Stomach (tissue), 9 donors: ENCODE results near the gene PATE1. TPM values are rescaled to one million over a fixed set of nuclear protein-coding genes. Genes with fewer than 3 reads are reported as not detected.

ENCODE experiments used
- DNase-seq, 2 donors: peaks; one replicate each; pipeline versions ENCODE4 v3.0.0 to v3.0.0-alpha.2; 2013 to 2019
- H3K27ac ChIP-seq, 5 donors: fragments of 200-600 bp in 4 of 5; sonication (generic) in 4 of 5; one replicate each; pipeline ENCODE4 v1.5.1; 2013 to 2019; ENCODE audit warnings: mild to moderate bottlenecking in 1 of 5, moderate library complexity in 1 of 5
- H3K27me3 ChIP-seq, 3 donors: fragments of 200-600 bp; sonication (generic); one replicate each; pipeline ENCODE4 v1.5.1; 2017 to 2019; ENCODE audit warnings: mixed run types in 1 of 3
- H3K36me3 ChIP-seq, 4 donors: fragments of 200-600 bp; sonication (generic); 1 replicate in 3 of 4; 2 replicates in 1 of 4; pipeline ENCODE4 v1.5.1; 2016 to 2019
- H3K4me1 ChIP-seq, 4 donors: fragments of 200-600 bp; sonication (generic); one replicate each; pipeline ENCODE4 v1.5.1; 2016 to 2019
- H3K4me3 ChIP-seq, 4 donors: fragments of 200-600 bp; sonication (generic) in 3 of 4; one replicate each; pipeline ENCODE4 v1.5.1; 2016 to 2019; ENCODE audit warnings: mild to moderate bottlenecking in 1 of 4
- H3K9me3 ChIP-seq, 4 donors: fragments of 200-600 bp; sonication (generic); one replicate each; pipeline ENCODE4 v1.5.1; 2016 to 2019
- EP300 ChIP-seq: sonication (generic); formaldehyde crosslinking; IDR thresholded peaks from one replicate; pipeline ENCODE4 v1.6.1; 2017; ENCODE audit warnings: antibody characterized with exemption
- POLR2A ChIP-seq, 4 donors: fragments of 450-650 bp; IDR thresholded peaks; one replicate each; pipeline ENCODE4 v1.6.1; 2016; ENCODE audit warnings: antibody characterized with exemption in 4 of 4, control low read depth in 2 of 4, mild to moderate bottlenecking in 1 of 4, moderate library complexity in 1 of 4
- POLR2AphosphoS5 ChIP-seq, 3 donors: sonication (generic); formaldehyde crosslinking; IDR thresholded peaks; one replicate each; pipeline ENCODE4 v1.6.1; 2016; ENCODE audit warnings: antibody characterized with exemption in 3 of 3
- WGBS, 5 donors: extraction: QIAGEN DNeasy Blood & Tissue Kit in 3 of 5; methylation state at CpG; one replicate each; pipeline versions ENCODE4 v1.1.5 to v1.1.7; 2013 to 2018; 5-methylcytosine and 5-hydroxymethylcytosine counted together
- intact Hi-C: fragments of 100-400 bp; cut with DNase I; formaldehyde crosslinking; loops from one replicate; pipeline ENCODE4 v1.15.1; 2023; ENCODE audit warnings: low total_unique reads
- polyA plus RNA-seq, 3 donors: library from polyadenylated mRNA; stranded (reverse); fragments of 200-250 nt; gene quantifications; one replicate each; pipeline ENCODE4 v1.2.3, GENCODE V29; 2013
- total RNA-seq, 5 donors: library from RNA; depleted of rRNA; stranded (reverse); fragments of >200 nt; gene quantifications; one replicate each; pipeline versions ENCODE4 v1.1.0 to v1.2.3, GENCODE V29; 2014 to 2016
- TF ChIP-seq, protein P1 (sequence below), 7 experiments: fragments of 450-650 bp in 4 of 7; fragments of 200-600 bp in 3 of 7; sonication (generic) in 3 of 7; IDR thresholded peaks; one replicate each; pipeline ENCODE4 v1.5.1; 2016 to 2019; ENCODE audit warnings: antibody characterized with exemption in 7 of 7, control low read depth in 2 of 7, mild to moderate bottlenecking in 1 of 7
- donor health status: healthy with polysubstance abuse.
- donor health status: Bipolar disorder and iron deficiency.
- donor health status: healthy.

Gene PATE1
- total and polyA plus RNA-seq, 8 donors: not detected

- Histone ChIP-seq H3K27me3 (no peaks in the 10 kb centered on the region), H3K9me3 (no peaks in the 10 kb centered on the region), H3K36me3 (no peaks in the 10 kb centered on the region), H3K4me3 (no peak overlapping the region), H3K27ac (no peak overlapping the region), H3K4me1 (peaks cover 0 to 10% (median 3%) of the 10 kb centered on the region in 4 donors)
- 24 to 48% (median 31%) methylated on average over 10 of the region's 10 CpGs for WGBS, 5 donors
- intact Hi-C loops: no loop called here
- TF ChIP-seq POLR2AphosphoS5 (IDR thresholded peaks at IDR 0.05) (no peak), EP300 (no peak), POLR2A (IDR thresholded peaks at IDR 0.05) (no peak)
- TF ChIP-seq, protein P1, sequence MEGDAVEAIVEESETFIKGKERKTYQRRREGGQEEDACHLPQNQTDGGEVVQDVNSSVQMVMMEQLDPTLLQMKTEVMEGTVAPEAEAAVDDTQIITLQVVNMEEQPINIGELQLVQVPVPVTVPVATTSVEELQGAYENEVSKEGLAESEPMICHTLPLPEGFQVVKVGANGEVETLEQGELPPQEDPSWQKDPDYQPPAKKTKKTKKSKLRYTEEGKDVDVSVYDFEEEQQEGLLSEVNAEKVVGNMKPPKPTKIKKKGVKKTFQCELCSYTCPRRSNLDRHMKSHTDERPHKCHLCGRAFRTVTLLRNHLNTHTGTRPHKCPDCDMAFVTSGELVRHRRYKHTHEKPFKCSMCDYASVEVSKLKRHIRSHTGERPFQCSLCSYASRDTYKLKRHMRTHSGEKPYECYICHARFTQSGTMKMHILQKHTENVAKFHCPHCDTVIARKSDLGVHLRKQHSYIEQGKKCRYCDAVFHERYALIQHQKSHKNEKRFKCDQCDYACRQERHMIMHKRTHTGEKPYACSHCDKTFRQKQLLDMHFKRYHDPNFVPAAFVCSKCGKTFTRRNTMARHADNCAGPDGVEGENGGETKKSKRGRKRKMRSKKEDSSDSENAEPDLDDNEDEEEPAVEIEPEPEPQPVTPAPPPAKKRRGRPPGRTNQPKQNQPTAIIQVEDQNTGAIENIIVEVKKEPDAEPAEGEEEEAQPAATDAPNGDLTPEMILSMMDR (IDR thresholded peaks at IDR 0.05): no peak
- DNase-seq: no peak
Measured at GRCh38 chr11:125768336-125769046, 22.4 kb downstream of the PATE1 start.

DNA sequence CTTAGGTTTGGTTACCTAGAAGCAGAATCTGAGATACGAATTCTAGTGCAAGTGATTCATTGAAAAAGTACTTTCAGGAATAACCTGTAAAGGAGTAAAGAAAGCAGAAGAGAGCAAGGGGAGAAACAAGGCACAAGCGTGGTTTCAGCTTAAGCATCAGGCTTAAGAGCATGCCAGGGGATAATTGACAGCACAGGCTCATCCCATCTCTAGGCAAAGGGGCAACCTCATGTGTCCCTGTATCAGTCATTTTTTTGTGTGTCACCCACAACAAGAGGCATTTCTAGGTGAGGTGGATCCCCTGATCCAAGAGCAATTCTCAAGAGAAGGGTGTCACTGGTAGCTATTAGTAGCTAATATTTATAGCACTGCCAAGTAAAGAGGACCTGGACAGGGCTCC, 24.5 kb downstream of the PATE1 start:
- Histone ChIP-seq H3K4me3 (no peak overlapping the region), H3K27me3 (no peaks in the 10 kb centered on the region), H3K36me3 (no peaks in the 10 kb centered on the region), H3K27ac (no peak overlapping the region), H3K9me3 (no peaks in the 10 kb centered on the region), H3K4me1 (peaks cover 0 to 11% (median 3%) of the 10 kb centered on the region in 4 donors)
- DNase-seq: no peak
- WGBS, 5 donors: 77 to 89% (median 86%) methylated on average over 2 of the region's 2 CpGs
- intact Hi-C loops: no loop called here
- TF ChIP-seq POLR2AphosphoS5 (IDR thresholded peaks at IDR 0.05) (no peak), POLR2A (IDR thresholded peaks at IDR 0.05) (no peak), EP300 (no peak)
- TF ChIP-seq, protein P1 (IDR thresholded peaks at IDR 0.05): no peak

DNA sequence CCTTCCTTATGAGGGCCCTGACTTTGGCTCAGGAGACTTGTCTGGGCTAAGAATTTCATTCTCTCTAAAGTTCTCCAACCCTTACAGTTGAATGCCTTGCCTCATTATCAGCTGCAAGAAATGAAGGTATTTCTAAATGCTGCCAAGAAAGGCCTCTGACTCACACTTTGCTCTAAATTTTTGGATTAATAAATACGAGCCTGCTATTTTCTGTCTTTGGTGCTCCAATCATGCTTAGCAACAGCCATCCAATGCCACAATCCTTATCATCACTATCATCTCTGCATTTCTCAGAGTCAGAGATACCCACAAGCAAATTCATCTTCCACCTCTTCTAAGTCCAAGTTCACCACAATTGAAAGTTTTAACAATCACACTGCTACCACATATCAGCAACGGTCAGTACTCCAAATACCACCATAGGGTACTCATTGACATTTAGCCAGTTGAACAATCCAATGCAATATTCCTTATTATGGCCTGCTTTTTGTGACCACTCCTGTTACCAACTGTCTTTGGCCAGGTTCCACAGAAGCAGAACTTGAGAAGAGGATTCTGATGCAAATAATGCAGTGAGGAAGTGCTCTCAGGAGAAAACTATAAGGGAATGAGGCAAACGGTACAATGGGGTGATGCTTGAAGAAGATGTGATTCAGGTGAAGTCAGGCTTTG, 26.9 kb downstream of the PATE1 start:
- intact Hi-C loops: no loop called here
- Histone ChIP-seq H3K9me3 (no peaks in the 10 kb centered on the region), H3K27me3 (no peaks in the 10 kb centered on the region), H3K4me1 (peaks cover 0 to 11% (median 3%) of the 10 kb centered on the region in 4 donors), H3K4me3 (no peak overlapping the region), H3K36me3 (no peaks in the 10 kb centered on the region), H3K27ac (no peak overlapping the region)
- 38 to 67% (median 48%) methylated on average over 3 of the region's 3 CpGs for WGBS, 5 donors
- TF ChIP-seq EP300: no peak
- TF ChIP-seq, protein P1 (IDR thresholded peaks at IDR 0.05): no peak
- DNase-seq: no peak

DNA sequence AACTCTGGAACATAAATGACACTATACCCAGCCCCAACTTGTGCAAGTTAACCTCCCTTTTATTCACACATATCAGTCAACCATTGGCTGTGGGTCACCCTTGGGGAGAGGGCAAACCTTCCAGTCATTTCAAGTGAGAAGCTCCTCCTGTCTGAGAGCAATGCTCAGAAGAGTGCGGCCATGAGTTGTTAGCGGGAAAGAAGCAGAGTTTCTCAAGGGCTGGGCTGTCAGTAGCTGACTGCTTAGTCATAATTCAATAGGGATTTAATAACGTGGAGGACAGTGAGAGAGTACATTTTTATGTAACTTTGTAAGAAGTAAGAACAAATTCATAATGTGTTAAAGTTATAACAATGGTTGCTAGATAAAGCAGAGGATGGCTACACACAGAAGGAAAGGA, 27.4 kb downstream of the PATE1 start:
- Histone ChIP-seq H3K36me3 (no peaks in the 10 kb centered on the region), H3K27ac (no peak overlapping the region), H3K4me3 (no peak overlapping the region), H3K9me3 (no peaks in the 10 kb centered on the region), H3K4me1 (peaks cover 0 to 11% (median 3%) of the 10 kb centered on the region in 4 donors), H3K27me3 (no peaks in the 10 kb centered on the region)
- no peak for TF ChIP-seq POLR2A (IDR thresholded peaks at IDR 0.05)
- no peak for TF ChIP-seq EP300
- TF ChIP-seq POLR2AphosphoS5 (IDR thresholded peaks at IDR 0.05): no peak
- TF ChIP-seq, protein P1 (IDR thresholded peaks at IDR 0.05): no peak
- WGBS, 5 donors: 63 to 79% (median 75%) methylated on average over 3 of the region's 3 CpGs
- DNase-seq: no peak
- intact Hi-C loops: no loop called here
